GM12878 (cell line): Measurements from ENCODE around the gene NDC80. TPM values are rescaled to one million over a fixed set of nuclear protein-coding genes. Genes with fewer than 3 reads are reported as not detected.

Experiments used
- ATAC-seq: fragments of 200-7000 bp; cut with Tn5 transposase; 3 replicates; pipeline ENCODE4 v1.9.1; 2020; ENCODE audit warnings: mild to moderate bottlenecking, moderate library complexity
- BruUV-seq: library from RNA; stranded (reverse); fragments of 400-500 nt; replicated peaks from 2 replicates; lab custom pipeline; 2021; lab: Mats Ljungman, UMichigan
- CTCF ChIA-PET: fragments of 300-600 bp; sonication (Branson Sonifier 250); formaldehyde crosslinking; extraction: SDS; loops from one replicate; lab custom pipeline; 2021; ENCODE audit warnings: inconsistent platforms; lab: Yijun Ruan, JAX
- POLR2A ChIA-PET: fragments of 350-600 bp; formaldehyde crosslinking; extraction: SDS; loops from one replicate; lab custom pipeline; 2021; ENCODE audit warnings: inconsistent platforms; lab: Charles Lee
- RAD21 ChIA-PET: fragments of 300-600 bp; sonication (Branson Sonifier 250); formaldehyde crosslinking; loops from one replicate; lab custom pipeline; 2023; ENCODE audit warnings: antibody characterized with exemption; ENCODE audit not compliant: unreplicated experiment; lab: Charles Lee
- SMC1A ChIA-PET: fragments of 300-600 bp; sonication (Branson Sonifier 250); formaldehyde crosslinking; loops from one replicate; lab custom pipeline; 2023; ENCODE audit not compliant: unreplicated experiment, uncharacterized antibody; lab: Charles Lee
- DNase-seq: peaks from one replicate; pipeline ENCODE4 v3.0.0-alpha.2; 2011; ENCODE audit warnings: low read depth, low spot score
- FAIRE-seq: peaks from 3 replicates; lab custom pipeline; 2011; peaks lifted over from hg19 to GRCh38; lab: Jason Lieb, UNC
- H2AFZ ChIP-seq: 2 replicates; pipeline ENCODE4 v1.6.0; 2011; ENCODE audit warnings: low read depth, low read length, control low read depth; ENCODE audit not compliant: control insufficient read depth
- H3K27ac ChIP-seq: 2 replicates; pipeline ENCODE4 v1.5.1; 2011; ENCODE audit warnings: control low read depth; ENCODE audit not compliant: control insufficient read depth, insufficient read depth
- H3K27me3 ChIP-seq, 2 experiments: replicated peaks in 1 of 2; 2 replicates each; pipeline versions ENCODE4 v1.6.0 to v1.6.1; 2011; ENCODE audit warnings: low read length in 1 of 2; ENCODE audit not compliant: control insufficient read depth in 2 of 2, insufficient read depth in 2 of 2
- H3K36me3 ChIP-seq, 2 experiments: 2 replicates each; pipeline ENCODE4 v1.5.1; 2011; ENCODE audit warnings: low read length in 1 of 2; ENCODE audit not compliant: control insufficient read depth in 2 of 2, insufficient read depth in 2 of 2
- H3K4me1 ChIP-seq: 2 replicates; pipeline ENCODE4 v1.6.1; 2011; ENCODE audit warnings: mild to moderate bottlenecking, low read length, moderate library complexity, mixed read lengths; ENCODE audit not compliant: control insufficient read depth, insufficient read depth
- H3K4me2 ChIP-seq: 2 replicates; pipeline ENCODE4 v1.6.0; 2011; ENCODE audit warnings: control low read depth; ENCODE audit not compliant: control insufficient read depth, insufficient read depth
- H3K4me3 ChIP-seq: fragments of 200-600 bp; sonication (generic); 2 replicates; pipeline ENCODE4 v1.5.1; 2016
- H3K79me2 ChIP-seq: 2 replicates; pipeline ENCODE4 v1.6.0; 2011; ENCODE audit warnings: low read length; ENCODE audit not compliant: control insufficient read depth, insufficient read depth
- H3K9ac ChIP-seq: 2 replicates; pipeline ENCODE4 v1.8.0; 2011; ENCODE audit warnings: low read length, control low read depth, mixed read lengths; ENCODE audit not compliant: control insufficient read depth, insufficient read depth
- H3K9me3 ChIP-seq: replicated peaks from 3 replicates; pipeline ENCODE4 v1.5.1; 2011; ENCODE audit warnings: mild to moderate bottlenecking, low read length; ENCODE audit not compliant: control insufficient read depth, insufficient read depth
- H4K20me1 ChIP-seq: 2 replicates; pipeline ENCODE4 v1.6.0; 2011; ENCODE audit not compliant: control insufficient read depth, insufficient read depth
- MTA3 ChIP-seq: IDR thresholded peaks from 2 replicates; pipeline ENCODE4 v1.6.1; 2012; ENCODE audit warnings: low read length, inconsistent platforms, borderline replicate concordance
- NFXL1 ChIP-seq: fragments of 450-650 bp; IDR thresholded peaks from 2 replicates; pipeline ENCODE4 v1.6.1; 2017; ENCODE audit warnings: antibody characterized with exemption, mild to moderate bottlenecking, borderline replicate concordance
- NKRF ChIP-seq: fragments of 450-650 bp; conservative IDR thresholded peaks from 2 replicates; pipeline ENCODE4 v1.6.1; 2017; ENCODE audit warnings: mild to moderate bottlenecking, moderate library complexity
- POLR2A ChIP-seq: IDR thresholded peaks from 2 replicates; pipeline ENCODE4 v1.6.1; 2011; ENCODE audit warnings: low read depth, mild to moderate bottlenecking, low read length
- SMC3 ChIP-seq: IDR thresholded peaks from 2 replicates; pipeline ENCODE4 v1.6.1; 2011; ENCODE audit warnings: low read length, improper control_type of control experiment, borderline replicate concordance
- USF2 ChIP-seq: IDR thresholded peaks from 2 replicates; pipeline ENCODE4 v1.6.1; 2011; ENCODE audit warnings: low read depth, low read length, improper control_type of control experiment, borderline replicate concordance
- WRNIP1 ChIP-seq: IDR thresholded peaks from 2 replicates; pipeline ENCODE4 v1.6.1; 2011; ENCODE audit warnings: low read depth, low read length, improper control_type of control experiment, borderline replicate concordance
- WGBS: methylation state at CpG from one replicate; pipeline ENCODE4 v1.1.6; 2016; ENCODE audit warnings: low lambda C conversion rate; ENCODE audit not compliant: insufficient replicate concordance, insufficient coverage; ENCODE audit errors: missing lambda C conversion rate; 5-methylcytosine and 5-hydroxymethylcytosine counted together
- in situ Hi-C: fragments of 300-500 bp; cut with MboI; formaldehyde crosslinking; loops from 9 replicates; pipeline ENCODE4 v1.14.3; 2018; ENCODE audit warnings: mixed read lengths
- intact Hi-C: fragments of 100-400 bp; cut with micrococcal nuclease; formaldehyde crosslinking; loops from one replicate; pipeline ENCODE4 v1.14.2; 2022; ENCODE audit not compliant: unreplicated experiment
- polyA plus RNA-seq, 11 experiments: library from polyadenylated mRNA; depleted of rRNA in 4 of 11; unstranded in 6 of 11; stranded (reverse) in 5 of 11; fragments of >200 nt; fragmentation: Nextera tagmentation in 4 of 11; fragmentation: Illumina TruSeq in 1 of 11; extraction: Ambion mirVana in 4 of 11; extraction: Trizol in 1 of 11; gene quantifications; 1 replicate in 1 of 11; 2 replicates in 10 of 11; pipeline versions ENCODE4 v1.2.1 to v1.2.3, GENCODE V29; 2011 to 2016; ENCODE audit warnings: inconsistent platforms in 2 of 11, missing spikeins in 2 of 11, low read depth in 1 of 11
- total RNA-seq, 4 experiments: library from RNA; depleted of rRNA in 3 of 4; stranded (reverse); fragments of >200 nt in 3 of 4; fragmentation: Illumina TruSeq in 1 of 4; extraction: Trizol in 1 of 4; gene quantifications; 2 replicates each; pipeline versions ENCODE4 v1.2.1 to v1.2.3, GENCODE V29; 2013 to 2021

Gene NDC80
- total and polyA plus RNA-seq, 10 of the 15 experiments (the other 5 are each of a cell fraction or from before 2014, with no cell fraction given): 36.5 to 80.8 (median 54.7) TPM

- ATAC-seq (no peak), FAIRE-seq (no peak), DNase-seq (no peak)
- TF ChIP-seq NFXL1: no peak
- no peak for TF ChIP-seq POLR2A
- TF ChIP-seq USF2: no peak
- WGBS: 63% methylated on average over 3 of the region's 3 CpGs
- no peaks in the 10 kb centered on the region for H3K27me3 ChIP-seq
- no peak overlapping the region for H2AFZ ChIP-seq
- H4K20me1 ChIP-seq: no peaks in the 10 kb centered on the region
- H3K9ac ChIP-seq: no peak overlapping the region
- no peak overlapping the region for H3K4me2 ChIP-seq
- SMC1A ChIA-PET: interaction anchor here (0.7 to 2.9 kb wide), 6 partner anchors 8 to 433 kb away, joined by 4 to 10 read pairs (median 6); no protein-coding TSS in a partner anchor
- no TSS peak for BruUV-seq
- POLR2A ChIA-PET: no interaction called here
- no peaks in the 10 kb centered on the region for H3K4me1 ChIP-seq
- intact Hi-C loops: no loop called here
- CTCF ChIA-PET: interaction anchor here (0.7 to 2.3 kb wide), 5 partner anchors 10 to 433 kb away, joined by 3 to 14 read pairs (median 4); no protein-coding TSS in a partner anchor
- RAD21 ChIA-PET: interaction anchor here (1.1 kb wide), 1 partner anchor 9 kb away, joined by 3 read pairs; no protein-coding TSS in a partner anchor
- H3K27ac ChIP-seq: no peak overlapping the region
- in situ Hi-C loops: no loop called here
- H3K36me3 ChIP-seq: peaks cover 0 to 2% of the 10 kb centered on the region in 2 experiments; a peak in 2 of 4 replicates
- H3K4me3 ChIP-seq: no peak overlapping the region
- H3K79me2 ChIP-seq: no peaks in the 10 kb centered on the region
- H3K9me3 ChIP-seq: no peaks in the 10 kb centered on the region
These were observed 34.1 kb upstream of the NDC80 start for GRCh38 chr18:2537296-2537695.

- TF ChIP-seq NKRF: no peak
- TF ChIP-seq WRNIP1: no peak
- no peak for TF ChIP-seq SMC3
- no peak for TF ChIP-seq MTA3
- H2AFZ ChIP-seq: no peak overlapping the region
- H3K4me2 ChIP-seq: no peak overlapping the region
- DNase-seq (no peak), ATAC-seq (no peak), FAIRE-seq (no peak)
- no peaks in the 10 kb centered on the region for H3K79me2 ChIP-seq
- no TSS peak for BruUV-seq
- intact Hi-C loops: no loop called here
- H3K36me3 ChIP-seq: peaks cover 0 to 2% of the 10 kb centered on the region in 2 experiments; a peak in 2 of 4 replicates
- POLR2A ChIA-PET: no interaction called here
- no peaks in the 10 kb centered on the region for H4K20me1 ChIP-seq
- no peaks in the 10 kb centered on the region for H3K4me1 ChIP-seq
- CTCF ChIA-PET: interaction anchor here (1.3 to 2.3 kb wide), 3 partner anchors 9 to 434 kb away, joined by 3 to 14 read pairs (median 12); no protein-coding TSS in a partner anchor
- RAD21 ChIA-PET: interaction anchor here (1.1 kb wide), 1 partner anchor 8 kb away, joined by 3 read pairs; no protein-coding TSS in a partner anchor
- WGBS: 95% methylated on average over 1 of the region's 1 CpG
- no peaks in the 10 kb centered on the region for H3K9me3 ChIP-seq
- in situ Hi-C loops: no loop called here
- H3K4me3 ChIP-seq: no peak overlapping the region
- no peak overlapping the region for H3K9ac ChIP-seq
- no peaks in the 10 kb centered on the region for H3K27me3 ChIP-seq
- SMC1A ChIA-PET: interaction anchor here (1.3 to 2.9 kb wide), 2 partner anchors 12 to 434 kb away, joined by 7 to 8 read pairs; no protein-coding TSS in a partner anchor
- H3K27ac ChIP-seq: no peak overlapping the region
These were observed 33.1 kb upstream of the NDC80 start for GRCh38 chr18:2538236-2538635.
